ENCODE measurements around the gene FLOT1.
"Not testable (repeated sequence)": the region's sequence is repeated elsewhere in the genome, so short reads cannot be mapped to it uniquely, and the experiment has no call there.

The FLOT1 gene

GRCh38 chr6:30766461-30767157 is 24.1 kb upstream of the FLOT1 start:
- Histone ChIP-seq H2AFZ (ENCODE audit: low read length, unreplicated experiment) (no peak overlapping the region), H3K27me3 (ENCODE audit: insufficient read depth, low read length) (no peaks in the 10 kb centered on the region), H3K36me3 (ENCODE audit: insufficient read depth, low read length) (no peaks in the 10 kb centered on the region), H3K4me1 (ENCODE audit: control insufficient read depth, insufficient read depth, low read length, unreplicated experiment) (peaks cover 36% of the 10 kb centered on the region), H3K27ac (ENCODE audit: low read depth, low read length) (no peak overlapping the region), H3K79me2 (ENCODE audit: control insufficient read depth, insufficient read depth, low read length, unreplicated experiment) (no peaks in the 10 kb centered on the region), H3K4me3 (ENCODE audit: low read depth, low read length) (no peak overlapping the region)

- H3K36me3 ChIP-seq (ENCODE audit: insufficient read depth, low read length); H3K79me2 ChIP-seq (ENCODE audit: control insufficient read depth, insufficient read depth, low read length, unreplicated experiment); H3K27ac ChIP-seq (ENCODE audit: low read depth, low read length); H2AFZ ChIP-seq (ENCODE audit: low read length, unreplicated experiment); H3K27me3 ChIP-seq (ENCODE audit: insufficient read depth, low read length); H3K4me3 ChIP-seq (ENCODE audit: low read depth, low read length): not testable (repeated sequence)
- H3K4me1 ChIP-seq (ENCODE audit: control insufficient read depth, insufficient read depth, low read length, unreplicated experiment) = peaks cover 42% of the 10 kb centered on the region
Observed at GRCh38 chr6:30765495-30765894, 23.0 kb upstream of the FLOT1 start.

- not testable (repeated sequence) for H3K27ac ChIP-seq (ENCODE audit: low read depth, low read length); H3K79me2 ChIP-seq (ENCODE audit: control insufficient read depth, insufficient read depth, low read length, unreplicated experiment); H3K36me3 ChIP-seq (ENCODE audit: insufficient read depth, low read length); H3K27me3 ChIP-seq (ENCODE audit: insufficient read depth, low read length); H3K4me3 ChIP-seq (ENCODE audit: low read depth, low read length)
- Histone ChIP-seq H3K4me1 (ENCODE audit: control insufficient read depth, insufficient read depth, low read length, unreplicated experiment) (peaks cover 41% of the 10 kb centered on the region), H2AFZ (ENCODE audit: low read length, unreplicated experiment) (peak overlapping the region; percentile 80)
Observed at GRCh38 chr6:30764490-30765043, 22.1 kb upstream of the FLOT1 start.

- peaks cover 42% of the 10 kb centered on the region for H3K4me1 ChIP-seq (ENCODE audit: control insufficient read depth, insufficient read depth, low read length, unreplicated experiment)
- H3K79me2 ChIP-seq (ENCODE audit: control insufficient read depth, insufficient read depth, low read length, unreplicated experiment) = no peaks in the 10 kb centered on the region
- no peaks in the 10 kb centered on the region for H3K36me3 ChIP-seq (ENCODE audit: insufficient read depth, low read length)
- peak overlapping the region; percentile 80 for H2AFZ ChIP-seq (ENCODE audit: low read length, unreplicated experiment)
- no peak overlapping the region for H3K27ac ChIP-seq (ENCODE audit: low read depth, low read length)
- no peaks in the 10 kb centered on the region for H3K27me3 ChIP-seq (ENCODE audit: insufficient read depth, low read length)
- no peak overlapping the region for H3K4me3 ChIP-seq (ENCODE audit: low read depth, low read length)
Observed at GRCh38 chr6:30763618-30764489, 21.4 kb upstream of the FLOT1 start.

- H2AFZ ChIP-seq (ENCODE audit: low read length, unreplicated experiment) = peak overlapping the region; percentile 46
- no peak overlapping the region for H3K27ac ChIP-seq (ENCODE audit: low read depth, low read length)
- no peak overlapping the region for H3K4me3 ChIP-seq (ENCODE audit: low read depth, low read length)
- no peaks in the 10 kb centered on the region for H3K27me3 ChIP-seq (ENCODE audit: insufficient read depth, low read length)
- H3K4me1 ChIP-seq (ENCODE audit: control insufficient read depth, insufficient read depth, low read length, unreplicated experiment) = peaks cover 39% of the 10 kb centered on the region
- no peaks in the 10 kb centered on the region for H3K79me2 ChIP-seq (ENCODE audit: control insufficient read depth, insufficient read depth, low read length, unreplicated experiment)
- no peaks in the 10 kb centered on the region for H3K36me3 ChIP-seq (ENCODE audit: insufficient read depth, low read length)
Observed at GRCh38 chr6:30763155-30763617, 20.7 kb upstream of the FLOT1 start.

GRCh38 chr6:30761791-30762429 is 19.4 kb upstream of the FLOT1 start:
- Histone ChIP-seq H3K27me3 (ENCODE audit: insufficient read depth, low read length) (no peaks in the 10 kb centered on the region), H3K36me3 (ENCODE audit: insufficient read depth, low read length) (no peaks in the 10 kb centered on the region), H3K27ac (ENCODE audit: low read depth, low read length) (peak overlapping the region; percentile 36), H3K4me1 (ENCODE audit: control insufficient read depth, insufficient read depth, low read length, unreplicated experiment) (peaks cover 45% of the 10 kb centered on the region), H3K79me2 (ENCODE audit: control insufficient read depth, insufficient read depth, low read length, unreplicated experiment) (no peaks in the 10 kb centered on the region), H3K4me3 (ENCODE audit: low read depth, low read length) (no peak overlapping the region), H2AFZ (ENCODE audit: low read length, unreplicated experiment) (no peak overlapping the region)

- H2AFZ ChIP-seq (ENCODE audit: low read length, unreplicated experiment) = no peak overlapping the region
- H3K4me3 ChIP-seq (ENCODE audit: low read depth, low read length) = no peak overlapping the region
- no peaks in the 10 kb centered on the region for H3K27me3 ChIP-seq (ENCODE audit: insufficient read depth, low read length)
- peaks cover 48% of the 10 kb centered on the region for H3K4me1 ChIP-seq (ENCODE audit: control insufficient read depth, insufficient read depth, low read length, unreplicated experiment)
- no peaks in the 10 kb centered on the region for H3K36me3 ChIP-seq (ENCODE audit: insufficient read depth, low read length)
- H3K27ac ChIP-seq (ENCODE audit: low read depth, low read length) = peak overlapping the region; percentile 89; the same call in 1 of the 2 replicates
- H3K79me2 ChIP-seq (ENCODE audit: control insufficient read depth, insufficient read depth, low read length, unreplicated experiment) = no peaks in the 10 kb centered on the region
Observed at GRCh38 chr6:30760549-30760948, 18.1 kb upstream of the FLOT1 start.

- Histone ChIP-seq H3K36me3 (ENCODE audit: insufficient read depth, low read length) (no peaks in the 10 kb centered on the region), H3K4me3 (ENCODE audit: low read depth, low read length) (no peak overlapping the region), H3K4me1 (ENCODE audit: control insufficient read depth, insufficient read depth, low read length, unreplicated experiment) (peaks cover 55% of the 10 kb centered on the region), H3K27ac (ENCODE audit: low read depth, low read length) (peak overlapping the region; percentile 89), H3K27me3 (ENCODE audit: insufficient read depth, low read length) (no peaks in the 10 kb centered on the region), H3K79me2 (ENCODE audit: control insufficient read depth, insufficient read depth, low read length, unreplicated experiment) (no peaks in the 10 kb centered on the region), H2AFZ (ENCODE audit: low read length, unreplicated experiment) (no peak overlapping the region)
Observed at GRCh38 chr6:30759575-30760239, 17.2 kb upstream of the FLOT1 start.

GRCh38 chr6:30757261-30757904 is 14.9 kb upstream of the FLOT1 start:
- peak overlapping the region; percentile 3 for H2AFZ ChIP-seq (ENCODE audit: low read length, unreplicated experiment)
- peaks cover 67% of the 10 kb centered on the region for H3K4me1 ChIP-seq (ENCODE audit: control insufficient read depth, insufficient read depth, low read length, unreplicated experiment)
- no peaks in the 10 kb centered on the region for H3K27me3 ChIP-seq (ENCODE audit: insufficient read depth, low read length)
- H3K79me2 ChIP-seq (ENCODE audit: control insufficient read depth, insufficient read depth, low read length, unreplicated experiment) = no peaks in the 10 kb centered on the region
- H3K27ac ChIP-seq (ENCODE audit: low read depth, low read length) = peak overlapping the region; percentile 25
- no peak overlapping the region for H3K4me3 ChIP-seq (ENCODE audit: low read depth, low read length)
- no peaks in the 10 kb centered on the region for H3K36me3 ChIP-seq (ENCODE audit: insufficient read depth, low read length)
